Measurements from ENCODE around the gene TSPAN1. TPM values are rescaled to one million over a fixed set of nuclear protein-coding genes. Genes with fewer than 3 reads are reported as not detected.
A peak's percentile ranks its signal among the peaks of the same experiment; 100 is the strongest.

Gene TSPAN1
- total RNA-seq, 1 donor from 2014 or later: 4.2 TPM

- DNase-seq (ENCODE audit: low spot score) (no peak), ATAC-seq (no peak)
- intact Hi-C loops (cut with DNase I): no loop called here
Measured at GRCh38 chr1:46183079-46183847, 8.4 kb downstream of the TSPAN1 start.

- intact Hi-C loops (cut with DNase I): no loop called here
- no peak for ATAC-seq
- DNase-seq (ENCODE audit: low spot score): no peak
Measured at GRCh38 chr1:46183926-46184557, 9.2 kb downstream of the TSPAN1 start.

GRCh38 chr1:46184920-46185658, 10.2 kb downstream of the TSPAN1 start:
- ATAC-seq (no peak), DNase-seq (ENCODE audit: low spot score) (no peak)
- intact Hi-C loops (cut with DNase I): no loop called here

GRCh38 chr1:46186076-46186475, 11.2 kb downstream of the TSPAN1 start:
- intact Hi-C loops (cut with DNase I): no loop called here

GRCh38 chr1:46187106-46187869, 12.4 kb downstream of the TSPAN1 start:
- DNase-seq (ENCODE audit: low spot score) (no peak), ATAC-seq (no peak)
- intact Hi-C loops (cut with DNase I): no loop called here

More at GRCh38 chr1:46186076-46186475, 11.2 kb downstream of the TSPAN1 start:
- ATAC-seq (no peak), DNase-seq (ENCODE audit: low spot score) (no peak)

- no peak for DNase-seq (ENCODE audit: low spot score)
- intact Hi-C loops (cut with DNase I): no loop called here
- no peak for ATAC-seq
Measured at GRCh38 chr1:46188295-46189030, 13.6 kb downstream of the TSPAN1 start.

- intact Hi-C loops (cut with DNase I): no loop called here
- no peak for ATAC-seq
- no peak for DNase-seq (ENCODE audit: low spot score)
Measured at GRCh38 chr1:46190539-46190938, 15.7 kb downstream of the TSPAN1 start.

GRCh38 chr1:46191033-46191701, 16.3 kb downstream of the TSPAN1 start:
- DNase-seq (ENCODE audit: low spot score) (no peak), ATAC-seq (no peak)
- intact Hi-C loops (cut with DNase I): no loop called here

- DNase-seq (ENCODE audit: low spot score) (no peak), ATAC-seq (no peak)
- intact Hi-C loops (cut with DNase I): no loop called here
Measured at GRCh38 chr1:46192171-46192570, 17.3 kb downstream of the TSPAN1 start.

GRCh38 chr1:46193285-46193684, 18.4 kb downstream of the TSPAN1 start:
- ATAC-seq (no peak), DNase-seq (ENCODE audit: low spot score) (no peak)
- intact Hi-C loops (cut with DNase I): no loop called here

- intact Hi-C loops (cut with DNase I): no loop called here
- no peak for DNase-seq (ENCODE audit: low spot score)
- no peak for ATAC-seq
Measured at GRCh38 chr1:46193984-46194570, 19.2 kb downstream of the TSPAN1 start.

- intact Hi-C loops (cut with DNase I): no loop called here
- ATAC-seq (no peak), DNase-seq (ENCODE audit: low spot score) (no peak)
Measured at GRCh38 chr1:46194641-46195193, 19.8 kb downstream of the TSPAN1 start.

- DNase-seq (ENCODE audit: low spot score) (no peak), ATAC-seq (no peak)
- intact Hi-C loops (cut with DNase I): no loop called here
Measured at GRCh38 chr1:46196609-46197008, 21.7 kb downstream of the TSPAN1 start.

- intact Hi-C loops (cut with DNase I): no loop called here
- ATAC-seq: peak; percentile 8
- DNase-seq (ENCODE audit: low spot score): no peak
Measured at GRCh38 chr1:46197560-46197963, 22.7 kb downstream of the TSPAN1 start.

GRCh38 chr1:46197964-46198811, 23.3 kb downstream of the TSPAN1 start, which contains the start of gene POMGNT1:
Gene POMGNT1 (minus strand): TSS chr1:46198434. CDS start chr1:46197821, 613 bp downstream.
- intact Hi-C loops (cut with DNase I): no loop called here
- ATAC-seq (peak; percentile 82), DNase-seq (ENCODE audit: low spot score) (peak; percentile 75)

- ATAC-seq: no peak
- DNase-seq (ENCODE audit: low spot score): no peak
- intact Hi-C loops (cut with DNase I): no loop called here
Measured at GRCh38 chr1:46199233-46199749, 24.4 kb downstream of the TSPAN1 start.
